Measurements from ENCODE around the gene MTNR1A. TPM values are rescaled to one million over a fixed set of nuclear protein-coding genes. Genes with fewer than 3 reads are reported as not detected.

Gene MTNR1A
- total and polyA plus RNA-seq, 2 of the 4 experiments (the other 2 are of a cell fraction), result not detected

DNA sequence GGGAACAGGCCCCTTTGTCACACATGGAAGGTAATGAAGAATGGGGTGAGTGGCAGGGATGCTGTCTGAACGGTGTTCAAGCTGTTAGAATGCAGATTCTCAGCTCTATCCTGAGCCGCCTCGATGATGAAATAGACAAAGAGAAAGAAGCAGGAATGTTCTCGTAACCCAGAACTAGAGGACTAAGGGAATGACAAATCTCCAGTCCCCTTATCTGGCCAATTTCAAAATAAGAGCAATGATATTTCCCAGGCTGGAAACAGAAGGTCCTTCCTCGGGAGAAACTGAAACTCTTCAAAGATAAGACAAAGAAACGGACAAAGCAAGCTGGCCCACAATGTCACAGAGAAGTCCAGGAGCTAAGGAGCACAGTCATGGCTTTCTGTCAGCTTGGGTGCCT, 29.5 kb upstream of the MTNR1A start:
- Histone ChIP-seq H3K56ac (ENCODE audit: extremely low read depth, insufficient read depth, low read length) (no peak overlapping the region), H4K91ac (ENCODE audit: insufficient read depth, low read depth, low read length) (no peak overlapping the region), H3K4me2 (ENCODE audit: low read depth, low read length) (no peak overlapping the region), H4K5ac (ENCODE audit: low read depth, low read length) (no peak overlapping the region), H3K14ac (replicated peaks; ENCODE audit: low read depth, low read length) (no peak overlapping the region), H2BK120ac (ENCODE audit: low read depth, low read length) (no peak overlapping the region), H3K9me1 (ENCODE audit: insufficient read depth, low read length) (peaks cover 12% of the 10 kb centered on the region; the same call in 1 of the 2 replicates), H3K9ac (ENCODE audit: low read depth, low read length) (no peak overlapping the region), H2BK15ac (ENCODE audit: low read depth, low read length) (no peak overlapping the region), H2AK5ac (ENCODE audit: low read depth, low read length) (no peak overlapping the region), H3K18ac (ENCODE audit: low read depth, low read length) (no peak overlapping the region), H4K8ac (ENCODE audit: low read depth in 2 of 2, low read length in 2 of 2) (no peak overlapping the region), H3K23ac (ENCODE audit: low read depth, low read length) (no peak overlapping the region), H3K4ac (ENCODE audit: low read depth, low read length) (no peak overlapping the region), H4K20me1 (ENCODE audit: insufficient read depth, low read length) (peaks cover 50% of the 10 kb centered on the region), H3K9me3 (ENCODE audit: control insufficient read depth, insufficient read depth, low read length) (no peaks in the 10 kb centered on the region), H2AK9ac (replicated peaks; ENCODE audit: low read depth, low read length, poor library complexity) (no peak overlapping the region), H3K4me3 (ENCODE audit: insufficient read depth, low read depth, low read length) (no peak overlapping the region), H3K27ac (ENCODE audit: insufficient read depth, low read length) (no peak overlapping the region; the same call in 1 of the 2 replicates), H2BK5ac (ENCODE audit: low read depth, low read length, poor library complexity, severe bottlenecking) (no peak overlapping the region), H2AFZ (replicated peaks; ENCODE audit: low read length, poor library complexity) (no peak overlapping the region), H2BK20ac (ENCODE audit: low read depth, low read length) (no peak overlapping the region), H3K36me3 (ENCODE audit: control insufficient read depth, insufficient read depth, low read length) (peaks cover 47% of the 10 kb centered on the region), H3K4me1 (ENCODE audit: control insufficient read depth, insufficient read depth, low read length) (peaks cover 3% of the 10 kb centered on the region; the same call in 1 of the 2 replicates), H3K27me3 (ENCODE audit: control insufficient read depth, insufficient read depth, low read length) (no peaks in the 10 kb centered on the region), H3K79me1 (ENCODE audit: low read depth in 1 of 2, low read length in 2 of 2) (peaks cover 32 to 51% of the 10 kb centered on the region in 2 experiments)
- dilution Hi-C loops (cut with HindIII; ENCODE audit: low sequenced_read_pairs, unreplicated experiment) (no loop called here), intact Hi-C loops (cut with micrococcal nuclease) (loop anchor here (5.0 kb wide), 1 partner anchor 98 kb away; no protein-coding TSS in a partner anchor), in situ Hi-C loops (cut with MboI; ENCODE audit: low sequenced_read_pairs) (loop anchor here (10.0 kb wide), 1 partner anchor 290 kb away; no protein-coding TSS in a partner anchor)
- no TSS peak for BruUV-seq (replicated peaks)
- WGBS, 2 experiments (ENCODE audit: extremely low coverage in 2 of 2, insufficient read length in 1 of 2), result 0% methylated on average over 1 of the region's 6 CpGs; no CpG with 5 or more reads in 1 of the 2 experiments
- ChIA-PET CTCF (no interaction called here), POLR2A (ENCODE audit: unreplicated experiment) (no interaction called here)
- no peak for TF ChIP-seq POLR2A (IDR thresholded peaks at IDR 0.05; ENCODE audit: low read depth, low read length)
- TF ChIP-seq CEBPB (IDR thresholded peaks at IDR 0.05; ENCODE audit: low read depth, low read length), result peak; percentile 38; the same call in 1 of the 2 replicates
- TF ChIP-seq, protein P1, sequence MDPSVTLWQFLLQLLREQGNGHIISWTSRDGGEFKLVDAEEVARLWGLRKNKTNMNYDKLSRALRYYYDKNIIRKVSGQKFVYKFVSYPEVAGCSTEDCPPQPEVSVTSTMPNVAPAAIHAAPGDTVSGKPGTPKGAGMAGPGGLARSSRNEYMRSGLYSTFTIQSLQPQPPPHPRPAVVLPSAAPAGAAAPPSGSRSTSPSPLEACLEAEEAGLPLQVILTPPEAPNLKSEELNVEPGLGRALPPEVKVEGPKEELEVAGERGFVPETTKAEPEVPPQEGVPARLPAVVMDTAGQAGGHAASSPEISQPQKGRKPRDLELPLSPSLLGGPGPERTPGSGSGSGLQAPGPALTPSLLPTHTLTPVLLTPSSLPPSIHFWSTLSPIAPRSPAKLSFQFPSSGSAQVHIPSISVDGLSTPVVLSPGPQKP (IDR thresholded peaks at IDR 0.05; ENCODE audit: borderline replicate concordance, low read depth, low read length), result no peak
- TF ChIP-seq MAZ (IDR thresholded peaks at IDR 0.05; ENCODE audit: borderline replicate concordance, low read depth, low read length), result no peak
- TF ChIP-seq, protein P2, sequence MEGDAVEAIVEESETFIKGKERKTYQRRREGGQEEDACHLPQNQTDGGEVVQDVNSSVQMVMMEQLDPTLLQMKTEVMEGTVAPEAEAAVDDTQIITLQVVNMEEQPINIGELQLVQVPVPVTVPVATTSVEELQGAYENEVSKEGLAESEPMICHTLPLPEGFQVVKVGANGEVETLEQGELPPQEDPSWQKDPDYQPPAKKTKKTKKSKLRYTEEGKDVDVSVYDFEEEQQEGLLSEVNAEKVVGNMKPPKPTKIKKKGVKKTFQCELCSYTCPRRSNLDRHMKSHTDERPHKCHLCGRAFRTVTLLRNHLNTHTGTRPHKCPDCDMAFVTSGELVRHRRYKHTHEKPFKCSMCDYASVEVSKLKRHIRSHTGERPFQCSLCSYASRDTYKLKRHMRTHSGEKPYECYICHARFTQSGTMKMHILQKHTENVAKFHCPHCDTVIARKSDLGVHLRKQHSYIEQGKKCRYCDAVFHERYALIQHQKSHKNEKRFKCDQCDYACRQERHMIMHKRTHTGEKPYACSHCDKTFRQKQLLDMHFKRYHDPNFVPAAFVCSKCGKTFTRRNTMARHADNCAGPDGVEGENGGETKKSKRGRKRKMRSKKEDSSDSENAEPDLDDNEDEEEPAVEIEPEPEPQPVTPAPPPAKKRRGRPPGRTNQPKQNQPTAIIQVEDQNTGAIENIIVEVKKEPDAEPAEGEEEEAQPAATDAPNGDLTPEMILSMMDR (conservative IDR thresholded peaks at IDR 0.05; ENCODE audit: low read depth, low read length), result no peak
- DNase-seq, result no peak
- no peak for ATAC-seq (ENCODE audit: low read depth)

Data from IMR-90 (cell line).